Subcutaneous abdominal adipose tissue (tissue), 5 donors: Measurements from ENCODE around the gene KANSL1L.

Experiments used
- H3K27ac ChIP-seq: one replicate; pipeline ENCODE4 v1.7.0; 2013; ENCODE audit warnings: low read depth, mild to moderate bottlenecking, inconsistent platforms, low read length, moderate library complexity
- H3K27me3 ChIP-seq, 5 donors: one replicate each; pipeline ENCODE4 v1.7.0; 2013; ENCODE audit warnings: low read length in 5 of 5, inconsistent platforms in 1 of 5; ENCODE audit not compliant: control insufficient read depth in 5 of 5, insufficient read depth in 4 of 5
- H3K36me3 ChIP-seq, 5 donors: one replicate each; pipeline ENCODE4 v1.7.0; 2013; ENCODE audit warnings: low read length in 5 of 5; ENCODE audit not compliant: control insufficient read depth in 5 of 5, insufficient read depth in 5 of 5
- H3K4me1 ChIP-seq, 5 donors: one replicate each; pipeline ENCODE4 v1.7.0; 2013; ENCODE audit warnings: low read length in 5 of 5, mild to moderate bottlenecking in 3 of 5, moderate library complexity in 1 of 5; ENCODE audit not compliant: control insufficient read depth in 5 of 5, insufficient read depth in 5 of 5
- H3K4me3 ChIP-seq, 5 donors: one replicate each; pipeline ENCODE4 v1.7.0; 2013; ENCODE audit warnings: low read length in 5 of 5, low read depth in 1 of 5
- H3K9ac ChIP-seq, 5 donors: one replicate each; pipeline ENCODE4 v1.7.0; 2013; ENCODE audit warnings: low read length in 5 of 5, mild to moderate bottlenecking in 4 of 5, moderate library complexity in 3 of 5
- H3K9me3 ChIP-seq, 5 donors: one replicate each; pipeline ENCODE4 v1.7.0; 2013; ENCODE audit warnings: low read length in 5 of 5; ENCODE audit not compliant: control insufficient read depth in 5 of 5
- donor health status: healthy.
- donor health status: healthy.
- donor health status: healthy.
- donor health status: healthy.
- donor health status: healthy.

KANSL1L gene

DNA sequence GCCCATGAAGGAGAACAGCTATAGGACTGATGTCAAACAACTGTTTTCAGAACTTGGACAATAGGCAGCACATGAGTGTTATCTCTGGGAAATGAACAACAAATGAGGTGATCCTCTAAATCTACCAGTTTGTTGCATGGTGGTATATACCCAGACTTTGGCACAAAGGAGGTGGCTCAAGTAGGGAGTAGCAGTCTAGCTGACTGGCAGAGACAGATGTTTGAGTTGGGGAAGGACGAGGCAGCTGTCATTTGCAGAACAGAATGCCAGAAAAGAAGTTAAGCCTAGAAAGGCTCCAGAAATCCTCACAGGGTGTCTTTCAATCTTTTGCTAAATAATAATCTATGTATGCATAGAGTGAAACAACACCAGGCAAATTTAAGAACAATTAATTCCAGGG lies 121.4 kb downstream of the KANSL1L start:
- H3K4me1 ChIP-seq, result no peaks in the 10 kb centered on the region
- no peak overlapping the region for H3K4me3 ChIP-seq
- H3K36me3 ChIP-seq, result peaks cover 4 to 12% (median 5%) of the 10 kb centered on the region in 5 donors
- H3K27me3 ChIP-seq, result no peaks in the 10 kb centered on the region
- no peak overlapping the region for H3K27ac ChIP-seq
- peaks cover 0 to 5% (median 4%) of the 10 kb centered on the region in 5 donors for H3K9me3 ChIP-seq
- no peak overlapping the region for H3K9ac ChIP-seq

- Histone ChIP-seq H3K27ac (no peak overlapping the region), H3K4me1 (no peaks in the 10 kb centered on the region), H3K4me3 (no peak overlapping the region), H3K9me3 (peaks cover 0 to 4% (median 0%) of the 10 kb centered on the region in 5 donors), H3K9ac (no peak overlapping the region), H3K27me3 (no peaks in the 10 kb centered on the region), H3K36me3 (peaks cover 4 to 14% (median 8%) of the 10 kb centered on the region in 5 donors)
These were observed 124.2 kb downstream of the KANSL1L start for GRCh38 chr2:210046851-210047500.

DNA sequence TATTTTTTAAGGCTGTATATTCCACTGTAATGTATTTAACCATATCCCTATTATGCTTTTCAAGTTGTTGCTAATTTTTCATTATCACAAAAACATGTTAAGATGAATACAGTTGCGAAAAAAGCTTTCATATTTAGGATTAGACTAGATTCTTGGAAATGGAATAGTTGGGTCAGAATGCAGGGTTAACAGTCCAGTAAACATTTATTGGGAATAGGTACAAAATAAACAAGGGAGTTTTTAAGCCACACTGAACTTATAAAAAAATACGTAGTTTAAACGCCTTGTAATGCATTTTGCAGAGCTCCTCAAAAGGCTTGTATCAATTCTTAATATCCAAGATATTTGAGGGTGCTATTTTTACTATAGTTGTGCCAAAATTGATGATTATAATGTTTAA lies 133.1 kb downstream of the KANSL1L start:
- no peaks in the 10 kb centered on the region for H3K9me3 ChIP-seq
- no peaks in the 10 kb centered on the region for H3K27me3 ChIP-seq
- peaks cover 0 to 5% (median 2%) of the 10 kb centered on the region in 5 donors for H3K36me3 ChIP-seq
- H3K4me1 ChIP-seq, result no peaks in the 10 kb centered on the region
- no peak overlapping the region for H3K9ac ChIP-seq
- H3K4me3 ChIP-seq, result no peak overlapping the region
- H3K27ac ChIP-seq, result no peak overlapping the region

GRCh38 chr2:210035679-210036078 lies 135.5 kb downstream of the KANSL1L start:
- Histone ChIP-seq H3K9ac (no peak overlapping the region), H3K4me3 (no peak overlapping the region), H3K4me1 (no peaks in the 10 kb centered on the region), H3K27me3 (no peaks in the 10 kb centered on the region), H3K27ac (no peak overlapping the region), H3K36me3 (peaks cover 0 to 8% (median 0%) of the 10 kb centered on the region in 5 donors), H3K9me3 (no peaks in the 10 kb centered on the region)

GRCh38 chr2:210034087-210034683 lies 137.0 kb downstream of the KANSL1L start:
- Histone ChIP-seq H3K4me3 (no peak overlapping the region), H3K27ac (no peak overlapping the region), H3K36me3 (peaks cover 0 to 8% (median 0%) of the 10 kb centered on the region in 5 donors), H3K4me1 (no peaks in the 10 kb centered on the region), H3K9ac (no peak overlapping the region), H3K27me3 (no peaks in the 10 kb centered on the region), H3K9me3 (no peaks in the 10 kb centered on the region)

- peaks cover 14 to 42% (median 18%) of the 10 kb centered on the region in 5 donors for H3K36me3 ChIP-seq
- no peak overlapping the region for H3K27ac ChIP-seq
- no peaks in the 10 kb centered on the region for H3K9me3 ChIP-seq
- no peaks in the 10 kb centered on the region for H3K4me1 ChIP-seq
- no peak overlapping the region for H3K4me3 ChIP-seq
- H3K9ac ChIP-seq, result no peak overlapping the region
- no peaks in the 10 kb centered on the region for H3K27me3 ChIP-seq
These were observed 143.0 kb downstream of the KANSL1L start for GRCh38 chr2:210028178-210028577.

DNA sequence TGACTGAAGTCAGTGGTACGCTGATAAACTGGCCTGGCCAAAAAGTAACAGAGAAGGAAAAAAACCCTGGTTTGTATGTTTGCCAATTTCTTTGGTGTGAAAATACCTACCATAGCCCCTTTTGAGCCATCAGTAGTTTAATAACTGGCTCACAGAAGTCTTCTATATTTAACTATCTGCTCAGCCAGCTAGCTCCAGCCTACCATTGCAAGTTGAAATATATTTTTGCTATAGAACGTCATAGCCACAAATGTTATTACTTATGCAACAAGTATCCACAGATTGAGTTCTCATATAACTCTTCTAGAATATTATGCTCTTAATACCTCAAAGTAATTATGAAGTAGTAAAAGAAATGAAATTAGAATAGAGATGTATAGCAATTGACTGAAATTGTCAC lies 143.6 kb downstream of the KANSL1L start:
- Histone ChIP-seq H3K4me3 (no peak overlapping the region), H3K27ac (no peak overlapping the region), H3K4me1 (peaks cover 0 to 4% (median 0%) of the 10 kb centered on the region in 5 donors), H3K9me3 (no peaks in the 10 kb centered on the region), H3K36me3 (peaks cover 18 to 45% (median 24%) of the 10 kb centered on the region in 5 donors), H3K9ac (no peak overlapping the region), H3K27me3 (no peaks in the 10 kb centered on the region)

GRCh38 chr2:210022824-210023223 lies 148.4 kb downstream of the KANSL1L start:
- H3K9ac ChIP-seq, result no peak overlapping the region
- H3K4me1 ChIP-seq, result peaks cover 0 to 5% (median 0%) of the 10 kb centered on the region in 5 donors
- H3K27ac ChIP-seq, result no peak overlapping the region
- H3K27me3 ChIP-seq, result no peaks in the 10 kb centered on the region
- H3K36me3 ChIP-seq, result peaks cover 38 to 69% (median 60%) of the 10 kb centered on the region in 5 donors
- H3K4me3 ChIP-seq, result no peak overlapping the region
- no peaks in the 10 kb centered on the region for H3K9me3 ChIP-seq

DNA sequence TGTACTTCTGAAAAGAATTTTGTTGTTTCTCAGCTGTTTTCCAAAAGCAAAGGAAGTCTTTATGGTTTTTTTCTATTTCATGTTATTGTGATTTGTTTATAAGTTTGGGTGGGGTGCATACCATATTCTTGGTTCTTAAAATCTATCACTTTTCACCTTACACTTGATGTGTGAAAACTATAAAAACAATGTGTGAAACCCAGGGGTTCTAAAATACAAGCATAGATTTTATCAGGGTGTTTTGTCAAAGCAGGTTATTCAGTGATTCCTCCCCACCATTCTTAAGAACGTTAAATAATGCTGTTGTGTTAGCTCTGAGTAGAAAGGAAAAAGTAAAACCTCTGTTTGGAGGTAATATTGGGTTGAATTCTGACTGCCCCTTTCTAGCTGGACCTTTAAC lies 151.1 kb downstream of the KANSL1L start:
- H3K4me3 ChIP-seq, result no peak overlapping the region
- H3K4me1 ChIP-seq, result peaks cover 0 to 5% (median 0%) of the 10 kb centered on the region in 5 donors
- no peak overlapping the region for H3K27ac ChIP-seq
- no peak overlapping the region for H3K9ac ChIP-seq
- peaks cover 53 to 86% (median 68%) of the 10 kb centered on the region in 5 donors for H3K36me3 ChIP-seq
- H3K9me3 ChIP-seq, result no peaks in the 10 kb centered on the region
- H3K27me3 ChIP-seq, result no peaks in the 10 kb centered on the region

DNA sequence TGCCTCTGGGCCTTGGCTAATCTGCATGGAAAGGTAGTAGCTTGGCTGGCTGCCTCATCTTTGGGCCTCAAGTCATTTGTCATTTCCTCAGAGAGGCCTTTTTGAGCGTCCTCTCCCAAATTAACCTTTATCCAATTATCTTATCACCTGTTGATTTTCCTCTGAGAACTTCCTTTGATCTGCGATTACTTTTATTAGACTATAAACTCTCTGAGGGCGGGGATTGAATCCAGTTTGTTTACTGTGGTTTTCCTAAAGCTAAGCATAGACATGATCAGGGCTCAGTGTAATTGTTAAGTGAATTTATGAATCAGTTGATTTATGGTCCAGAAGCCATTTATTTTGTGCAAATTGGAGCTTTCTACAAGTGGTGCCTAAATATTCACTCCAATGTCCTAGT lies 161.3 kb downstream of the KANSL1L start:
- Histone ChIP-seq H3K27me3 (no peaks in the 10 kb centered on the region), H3K36me3 (peaks cover 9 to 21% (median 12%) of the 10 kb centered on the region in 5 donors), H3K4me1 (peaks cover 0 to 24% (median 10%) of the 10 kb centered on the region in 5 donors)

More for the DNA sequence above, 161.3 kb downstream of the KANSL1L start:
- Histone ChIP-seq H3K9me3 (no peaks in the 10 kb centered on the region), H3K4me3 (no peak overlapping the region), H3K9ac (no peak overlapping the region), H3K27ac (no peak overlapping the region)
